ENCODE measurements around the gene NR2C1.

NR2C1 gene

GRCh38 chr12:95074766-95075165 lies 1.3 kb upstream of the NR2C1 start:
- ChIA-PET POLR2A (no interaction called here), CTCF (interaction anchor here (1.1 to 3.1 kb wide), 3 partner anchors 9 to 123 kb away, joined by 3 to 51 read pairs (median 6); no protein-coding TSS in a partner anchor)
- DNase-seq (ENCODE audit: low read depth, low spot score): no peak
- no peak for TF ChIP-seq CTCF (IDR thresholded peaks at IDR 0.05; ENCODE audit: insufficient read depth, low read length, missing control alignments)
- H3K4me3 ChIP-seq (ENCODE audit: low read depth, low read length): no peak overlapping the region

GRCh38 chr12:95073698-95074520 lies 491 bp upstream of the NR2C1 start:
- POLR2A ChIA-PET: interaction anchor here (0.6 to 0.9 kb wide), 4 partner anchors 16 to 1345 kb away, joined by 3 to 4 read pairs (median 3); no protein-coding TSS in a partner anchor
- no peak for DNase-seq (ENCODE audit: low read depth, low spot score)
- CTCF ChIA-PET: interaction anchor here (0.6 to 3.1 kb wide), 25 partner anchors 10 to 1591 kb away, joined by 3 to 51 read pairs (median 4); partner anchors contain the start of gene NDUFA12

GRCh38 chr12:95070378-95070777 lies 3.0 kb downstream of the NR2C1 start:
- CTCF ChIA-PET: no interaction called here
- POLR2A ChIA-PET: no interaction called here
- no peak overlapping the region for H3K4me3 ChIP-seq (ENCODE audit: low read depth, low read length)
- no peak for DNase-seq (ENCODE audit: low read depth, low spot score)
- TF ChIP-seq CTCF (IDR thresholded peaks at IDR 0.05; ENCODE audit: insufficient read depth, low read length, missing control alignments): no peak

More at GRCh38 chr12:95073698-95074520, 491 bp upstream of the NR2C1 start:
- peak overlapping the region; percentile 86 for H3K4me3 ChIP-seq (ENCODE audit: low read depth, low read length)
- peak; percentile 94 for TF ChIP-seq CTCF (IDR thresholded peaks at IDR 0.05; ENCODE audit: insufficient read depth, low read length, missing control alignments)

GRCh38 chr12:95066091-95066855 lies 7.1 kb downstream of the NR2C1 start:
- CTCF ChIA-PET: interaction anchor here (0.8 kb wide), 1 partner anchor 8 kb away, joined by 3 read pairs; no protein-coding TSS in a partner anchor
- DNase-seq (ENCODE audit: low read depth, low spot score): no peak

GRCh38 chr12:95060951-95061350 lies 12.5 kb downstream of the NR2C1 start:
- no peak overlapping the region for H3K4me3 ChIP-seq (ENCODE audit: low read depth, low read length)
- no peak for DNase-seq (ENCODE audit: low read depth, low spot score)
- TF ChIP-seq CTCF (IDR thresholded peaks at IDR 0.05; ENCODE audit: insufficient read depth, low read length, missing control alignments): no peak
- ChIA-PET POLR2A (no interaction called here), CTCF (interaction anchor here (1.1 to 1.2 kb wide), 2 partner anchors 57 to 473 kb away, joined by 3 read pairs; no protein-coding TSS in a partner anchor)

More at GRCh38 chr12:95066091-95066855, 7.1 kb downstream of the NR2C1 start:
- no peak for TF ChIP-seq CTCF (IDR thresholded peaks at IDR 0.05; ENCODE audit: insufficient read depth, low read length, missing control alignments)
- H3K4me3 ChIP-seq (ENCODE audit: low read depth, low read length): no peak overlapping the region
- POLR2A ChIA-PET: no interaction called here

- no peak for TF ChIP-seq CTCF (IDR thresholded peaks at IDR 0.05; ENCODE audit: insufficient read depth, low read length, missing control alignments)
- ChIA-PET CTCF (interaction anchor here (0.7 to 1.2 kb wide), 3 partner anchors 57 to 474 kb away, joined by 3 read pairs; no protein-coding TSS in a partner anchor), POLR2A (no interaction called here)
- no peak overlapping the region for H3K4me3 ChIP-seq (ENCODE audit: low read depth, low read length)
- DNase-seq (ENCODE audit: low read depth, low spot score): no peak
Measured at GRCh38 chr12:95059984-95060383, 13.4 kb downstream of the NR2C1 start.

Data from AG04449 (cell line).